ENCODE measurements around the gene YY1AP1. TPM values are rescaled to one million over a fixed set of nuclear protein-coding genes. Genes with fewer than 3 reads are reported as not detected.

Gene YY1AP1
- polyA plus RNA-seq, 1 of the 3 experiments (the other 2 are of a cell fraction): 45.0 TPM

- TF ChIP-seq ELF1 (IDR thresholded peaks at IDR 0.05) (no peak; the same call in 1 of the 2 replicates), MXI1 (IDR thresholded peaks at IDR 0.05; ENCODE audit: low read depth, low read length) (no peak), NRF1 (IDR thresholded peaks at IDR 0.05; ENCODE audit: low read depth, low read length) (no peak), TEAD4 (IDR thresholded peaks at IDR 0.05; ENCODE audit: borderline replicate concordance, insufficient read depth) (peak; percentile 34; the same call in 1 of the 2 replicates), USF1 (IDR thresholded peaks at IDR 0.05; ENCODE audit: borderline replicate concordance, low read depth) (no peak), TCF12 (IDR thresholded peaks at IDR 0.05) (peak; percentile 56; the same call in 1 of the 2 replicates), YY1 (IDR thresholded peaks at IDR 0.05; ENCODE audit: low read depth) (peak; percentile 53; the same call in 1 of the 2 replicates), SMC3 (IDR thresholded peaks at IDR 0.05; ENCODE audit: low read depth, low read length) (peak; percentile 40), USF2 (IDR thresholded peaks at IDR 0.05; ENCODE audit: borderline replicate concordance, low read depth, low read length) (no peak), MEF2A (IDR thresholded peaks at IDR 0.05; ENCODE audit: borderline replicate concordance, low read depth) (no peak), MAX (IDR thresholded peaks at IDR 0.05; ENCODE audit: low read depth) (peak; percentile 67)
Measured at GRCh38 chr1:155648207-155649147, 40.1 kb downstream of the YY1AP1 start (continued).

GRCh38 chr1:155646307-155646706 lies 42.3 kb downstream of the YY1AP1 start:
- Histone ChIP-seq H3K4me1 (ENCODE audit: control insufficient read depth in 1 of 2, insufficient read depth in 2 of 2, low read depth in 1 of 2, low read length in 1 of 2) (peaks cover 4 to 5% of the 10 kb centered on the region in 2 experiments; a peak in 2 of 4 replicates), H3K4me3 (ENCODE audit: low read depth in 2 of 2, low read length in 1 of 2) (peak overlapping the region in 1 of 2 experiments; percentile 14; a peak in 1 of 4 replicates), H3K4me2 (peak overlapping the region; percentile 48; the same call in 1 of the 2 replicates), H3K9me3 (no peaks in the 10 kb centered on the region; the same call in 1 of the 2 replicates), H2AFZ (ENCODE audit: low read depth) (no peak overlapping the region), H3K27ac (ENCODE audit: low read depth in 2 of 2, low read length in 1 of 2) (no peak overlapping the region), H3K27me3 (ENCODE audit: insufficient read depth) (no peaks in the 10 kb centered on the region), H3F3A (replicated peaks; ENCODE audit: insufficient read depth) (peaks cover 19% of the 10 kb centered on the region), H3K9me2 (no peaks in the 10 kb centered on the region), H4K20me1 (ENCODE audit: insufficient read depth) (no peaks in the 10 kb centered on the region), H3K79me2 (ENCODE audit: insufficient read depth) (peaks cover 15% of the 10 kb centered on the region), H3K9ac (no peak overlapping the region), H3K36me3 (replicated peaks in 1 of 2; ENCODE audit: control insufficient read depth in 1 of 2, insufficient read depth in 2 of 2, low read length in 1 of 2) (peaks cover 0 to 22% of the 10 kb centered on the region in 2 experiments)
- 87% methylated on average over 2 of the region's 2 CpGs for WGBS (ENCODE audit: low lambda C conversion rate)
- CTCF ChIA-PET: interaction anchor here (1.0 kb wide), 1 partner anchor 395 kb away, joined by 4 read pairs; no protein-coding TSS in a partner anchor
- DNase-seq: no peak
- POLR2A ChIA-PET: no interaction called here
- no peak for TF ChIP-seq CHD2 (IDR thresholded peaks at IDR 0.05; ENCODE audit: low read length, partially characterized antibody)

Measured in SK-N-SH (cell line).